ENCODE data around the gene PRSS23.
"Not testable (repeated sequence)": the region's sequence is repeated elsewhere in the genome, so short reads cannot be mapped to it uniquely, and the experiment has no call there.

- not testable (repeated sequence) for TF ChIP-seq POLR2A, POLR2AphosphoS5, CTCF (IDR thresholded peaks at IDR 0.05)
These were observed 29.8 kb upstream of the PRSS23 start for GRCh38 chr11:86770473-86771027.
